Measurements from ENCODE around the gene ADAM33.

The ADAM33 gene

DNA sequence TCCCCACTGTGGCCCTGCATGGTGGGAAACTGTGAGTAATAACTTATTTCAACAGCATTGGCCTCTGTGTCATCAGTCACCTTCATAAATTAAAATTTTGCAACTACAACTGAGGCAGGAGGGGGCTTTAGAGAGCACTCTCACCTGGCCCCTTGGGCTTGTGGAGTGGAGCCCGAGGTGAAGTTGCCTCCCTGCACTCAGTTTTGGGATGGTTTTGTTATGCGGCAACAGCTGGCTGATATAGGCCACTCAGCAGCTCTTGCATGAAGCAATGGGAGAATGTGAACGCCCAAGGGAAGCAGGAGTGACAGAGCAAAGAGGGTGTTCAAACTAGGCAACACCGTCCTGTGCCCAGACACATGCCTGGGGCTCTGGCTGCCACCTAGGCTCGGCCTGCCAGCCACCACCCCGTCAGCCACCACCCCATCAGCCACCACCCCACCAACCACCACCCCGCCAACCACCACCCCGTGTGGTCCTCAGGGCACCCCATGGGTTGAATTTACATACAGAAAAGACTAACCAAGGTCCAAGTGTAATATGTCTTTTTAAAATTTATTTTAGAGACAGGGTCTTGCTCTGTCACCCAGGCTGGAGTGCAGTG lies 14.3 kb downstream of the ADAM33 start:
- ATAC-seq (no peak), DNase-seq (no peak)
- peak overlapping the region; percentile 74 to 87 for H3K27ac Mint-ChIP-seq
- H3K4me3 Mint-ChIP-seq: no peak overlapping the region
- peaks cover 78% of the 10 kb centered on the region for H3K27me3 Mint-ChIP-seq
- H3K4me1 Mint-ChIP-seq: peaks cover 39% of the 10 kb centered on the region
- H3K9me3 Mint-ChIP-seq: no peaks in the 10 kb centered on the region

- no peak overlapping the region for H3K27ac Mint-ChIP-seq
- H3K27me3 Mint-ChIP-seq: peaks cover 70% of the 10 kb centered on the region
- H3K4me1 Mint-ChIP-seq: peaks cover 45% of the 10 kb centered on the region
- no peak for DNase-seq
- no peak overlapping the region for H3K4me3 Mint-ChIP-seq
- ATAC-seq: no peak
- H3K9me3 Mint-ChIP-seq: no peaks in the 10 kb centered on the region
Measured at GRCh38 chr20:3663858-3664257, 18.0 kb downstream of the ADAM33 start.

GRCh38 chr20:3663031-3663701 lies 18.6 kb downstream of the ADAM33 start, which contains the start of gene GFRA4:
TSS of gene GFRA4 (minus strand) at chr20:3663399. CDS start at chr20:3663399, 0 bp downstream.
- no peaks in the 10 kb centered on the region for H3K9me3 Mint-ChIP-seq
- no peak within 1 kb of the TSS for H3K4me3 Mint-ChIP-seq
- no peak within 1 kb of the TSS for H3K27ac Mint-ChIP-seq
- peaks cover 49% of the 10 kb centered on the region for H3K4me1 Mint-ChIP-seq
- peaks cover 69% of the 10 kb centered on the region for H3K27me3 Mint-ChIP-seq
- no peak for ATAC-seq
- DNase-seq: no peak

GRCh38 chr20:3661814-3662665 lies 19.8 kb downstream of the ADAM33 start:
- Mint-ChIP-seq H3K4me1 (peaks cover 42% of the 10 kb centered on the region), H3K9me3 (no peaks in the 10 kb centered on the region), H3K27me3 (peaks cover 68% of the 10 kb centered on the region), H3K4me3 (no peak overlapping the region), H3K27ac (no peak overlapping the region)
- DNase-seq (no peak), ATAC-seq (no peak)

DNA sequence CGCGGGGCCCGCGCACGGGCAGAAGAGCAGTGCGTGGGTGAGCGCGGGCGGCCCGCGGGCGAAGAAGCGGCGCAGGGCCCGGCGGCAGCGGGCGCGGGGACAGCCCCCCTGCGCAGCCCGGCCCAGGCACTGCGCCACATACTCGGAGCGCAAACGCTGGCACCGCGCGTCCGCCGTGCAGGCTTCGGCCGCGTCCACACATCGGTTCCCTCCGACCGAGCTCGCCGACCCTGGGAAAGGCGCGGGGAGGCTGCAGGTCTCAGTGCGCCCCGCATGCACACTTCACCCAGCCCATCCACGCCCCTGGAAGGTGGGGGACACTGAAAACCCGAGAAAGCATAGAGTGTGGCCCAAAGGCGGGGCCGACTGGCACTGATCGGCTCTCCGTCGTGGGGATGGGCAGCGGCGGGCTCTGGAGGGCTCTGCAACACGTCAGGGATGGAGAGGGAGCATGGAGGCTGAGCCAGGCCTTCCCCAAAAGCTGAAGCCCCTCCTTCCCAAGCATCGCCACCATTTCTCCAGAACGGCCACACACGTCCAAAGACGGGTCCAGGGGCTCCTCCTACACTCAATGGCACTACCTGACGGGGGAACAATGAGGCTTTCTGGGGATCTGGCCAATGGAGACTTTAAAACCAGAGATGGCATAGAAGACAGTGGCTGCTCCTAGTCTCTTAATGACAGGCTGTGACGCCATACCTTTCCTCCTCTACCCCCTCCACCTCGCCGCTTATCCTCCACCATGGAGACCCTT lies 20.6 kb downstream of the ADAM33 start:
- Mint-ChIP-seq H3K9me3 (no peaks in the 10 kb centered on the region), H3K4me3 (no peak overlapping the region), H3K4me1 (peaks cover 34% of the 10 kb centered on the region), H3K27me3 (peaks cover 69% of the 10 kb centered on the region), H3K27ac (no peak overlapping the region)
- no peak for DNase-seq
- ATAC-seq: no peak

GRCh38 chr20:3660262-3661059 lies 21.3 kb downstream of the ADAM33 start:
- no peak for ATAC-seq
- Mint-ChIP-seq H3K9me3 (no peaks in the 10 kb centered on the region), H3K4me1 (peaks cover 27% of the 10 kb centered on the region), H3K27ac (no peak overlapping the region), H3K4me3 (no peak overlapping the region), H3K27me3 (peaks cover 69% of the 10 kb centered on the region)
- DNase-seq: peak in 1 of 2 donors; percentile 9

DNA sequence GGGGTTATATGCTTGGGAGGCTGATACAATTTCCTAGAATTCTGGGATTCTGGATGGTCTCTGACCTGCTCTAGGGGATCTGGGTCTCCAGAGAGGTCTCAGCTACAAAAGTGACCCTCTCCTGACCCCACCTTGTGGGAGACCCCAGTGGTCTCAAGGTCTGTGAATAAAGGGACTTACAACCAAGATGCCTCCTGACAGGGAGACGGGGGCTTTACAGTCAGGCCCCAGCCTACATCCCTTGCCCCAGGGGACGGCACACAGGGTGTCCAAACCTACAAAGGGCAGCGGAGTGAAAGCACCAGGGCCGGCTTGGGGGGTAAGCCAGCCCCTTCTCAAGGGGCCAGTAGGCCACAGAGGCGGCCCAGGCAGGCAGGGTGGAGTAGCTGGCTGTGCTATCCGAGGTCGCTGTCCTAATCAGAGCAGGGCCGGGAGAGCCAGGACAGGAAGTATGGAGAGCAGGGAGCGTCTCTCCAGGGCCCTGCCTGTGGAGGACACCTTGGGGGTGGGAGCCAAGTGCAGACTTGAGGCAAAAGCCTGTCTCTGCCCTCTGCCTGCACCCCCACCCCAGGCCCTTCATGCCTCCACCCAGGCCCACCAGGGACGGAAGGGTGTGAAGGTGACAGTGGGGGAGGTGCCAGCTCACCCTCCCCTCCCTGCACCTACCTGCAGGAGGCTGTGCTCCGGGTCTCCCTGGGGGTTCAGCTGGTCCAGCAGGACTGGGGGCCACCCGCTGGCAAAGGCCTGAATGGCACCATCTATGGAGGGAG lies 22.1 kb downstream of the ADAM33 start:
- DNase-seq: no peak
- Mint-ChIP-seq H3K27ac (no peak overlapping the region), H3K4me3 (no peak overlapping the region), H3K27me3 (peaks cover 66% of the 10 kb centered on the region), H3K9me3 (no peaks in the 10 kb centered on the region), H3K4me1 (peaks cover 19% of the 10 kb centered on the region)
- peak; percentile 39 for ATAC-seq

DNA sequence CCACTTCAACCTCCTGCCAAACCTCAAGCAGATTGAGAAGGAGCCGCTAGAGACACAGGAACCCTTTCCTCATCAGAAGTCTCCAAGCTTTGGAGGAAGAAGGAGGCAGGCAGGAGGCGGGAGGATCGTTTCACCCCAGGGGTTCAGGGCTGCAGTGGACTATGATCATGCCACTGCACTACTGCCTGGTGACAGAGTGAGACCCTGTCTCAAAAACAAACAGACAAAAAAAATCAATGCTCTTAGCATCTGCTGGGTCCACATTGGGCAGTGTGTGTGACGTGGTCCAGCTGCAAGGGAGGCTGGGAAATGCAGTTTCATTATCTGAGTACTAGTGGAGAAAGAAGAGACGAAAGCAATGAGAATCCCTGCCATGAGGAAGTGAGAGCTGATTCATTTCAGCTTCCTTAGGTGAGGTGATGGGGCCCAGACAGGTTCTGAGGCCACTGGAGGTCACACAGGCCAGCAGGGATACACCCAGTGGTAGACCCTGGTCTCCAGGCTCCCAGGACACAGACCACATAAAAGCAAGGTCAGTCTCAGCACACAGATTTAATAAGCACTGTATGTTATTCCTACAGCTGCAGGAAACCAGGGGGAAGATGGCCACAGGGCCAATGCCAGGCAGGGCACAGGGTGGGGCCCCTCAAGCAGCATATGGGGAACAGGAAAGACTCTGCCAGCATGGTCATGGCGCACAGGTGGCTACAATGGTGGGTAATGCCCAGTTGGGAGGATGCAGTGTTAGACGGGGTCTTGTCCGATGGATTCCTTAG lies 22.9 kb downstream of the ADAM33 start:
- DNase-seq (peak in 1 of 2 donors; percentile 50), ATAC-seq (peak; percentile 88)
- H3K4me3 Mint-ChIP-seq: peak overlapping the region in 1 of 2 donors; percentile 0

GRCh38 chr20:3658019-3658715 lies 23.6 kb downstream of the ADAM33 start:
- DNase-seq (no peak), ATAC-seq (no peak)
- Mint-ChIP-seq H3K27ac (no peak overlapping the region), H3K27me3 (peaks cover 52% of the 10 kb centered on the region), H3K9me3 (no peaks in the 10 kb centered on the region), H3K4me3 (no peak overlapping the region), H3K4me1 (peaks cover 17% of the 10 kb centered on the region)

More for the DNA sequence above, 22.9 kb downstream of the ADAM33 start:
- Mint-ChIP-seq H3K27ac (peak overlapping the region in 1 of 2 donors; percentile 51), H3K27me3 (peaks cover 58% of the 10 kb centered on the region), H3K9me3 (no peaks in the 10 kb centered on the region), H3K4me1 (peaks cover 17% of the 10 kb centered on the region)

GRCh38 chr20:3655131-3655405 lies 26.7 kb downstream of the ADAM33 start:
- no peak for ATAC-seq
- Mint-ChIP-seq H3K4me1 (peaks cover 16% of the 10 kb centered on the region), H3K27me3 (peaks cover 29% of the 10 kb centered on the region)

DNA sequence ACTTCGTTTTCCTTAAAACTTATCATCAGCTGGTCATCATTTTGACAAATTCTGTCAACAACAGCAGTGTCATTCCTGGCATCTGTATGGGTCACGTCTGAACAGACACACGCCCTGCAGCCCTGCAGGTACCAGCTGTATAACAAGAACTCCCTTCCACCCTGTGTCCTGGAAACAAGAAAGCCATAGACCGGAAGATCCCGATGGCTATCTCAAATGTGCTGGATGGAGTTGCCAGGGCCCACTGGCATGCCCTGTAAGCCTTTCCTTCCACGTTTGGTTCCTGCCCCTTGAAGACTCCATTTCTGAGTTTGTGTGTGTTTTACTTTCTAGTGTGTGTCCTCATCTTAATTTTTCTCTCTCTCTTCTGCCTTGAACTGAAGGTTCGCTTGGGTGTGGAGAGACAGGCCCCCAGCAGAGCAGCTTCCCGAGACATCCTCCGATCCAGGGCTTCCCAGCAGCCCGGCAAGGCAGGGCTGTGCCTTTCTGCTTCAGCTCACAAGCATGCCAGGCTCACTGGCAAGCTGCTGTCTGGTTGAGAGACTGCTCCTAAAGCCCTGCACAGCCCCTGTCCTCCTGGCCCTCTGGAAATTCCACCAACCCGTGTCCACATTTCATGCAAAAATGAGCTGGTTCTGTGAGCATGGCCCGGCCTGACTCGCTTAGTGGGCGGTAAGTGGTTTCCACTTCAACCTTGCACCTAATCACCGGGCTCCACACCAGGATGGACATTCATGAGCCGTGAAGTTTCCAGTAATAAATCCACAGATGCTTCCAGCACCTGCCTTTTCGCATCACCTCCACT lies 27.3 kb downstream of the ADAM33 start:
- no peaks in the 10 kb centered on the region for H3K9me3 Mint-ChIP-seq
- H3K27ac Mint-ChIP-seq: peak overlapping the region in 1 of 2 donors; percentile 88
- H3K4me3 Mint-ChIP-seq: no peak overlapping the region
- H3K4me1 Mint-ChIP-seq: peaks cover 11% of the 10 kb centered on the region
- DNase-seq (no peak), ATAC-seq (no peak)
- peaks cover 23% of the 10 kb centered on the region for H3K27me3 Mint-ChIP-seq

More at GRCh38 chr20:3655131-3655405, 26.7 kb downstream of the ADAM33 start:
- Mint-ChIP-seq H3K9me3 (no peaks in the 10 kb centered on the region), H3K27ac (peak overlapping the region in 1 of 2 donors; percentile 46), H3K4me3 (no peak overlapping the region)
- DNase-seq: no peak

DNA sequence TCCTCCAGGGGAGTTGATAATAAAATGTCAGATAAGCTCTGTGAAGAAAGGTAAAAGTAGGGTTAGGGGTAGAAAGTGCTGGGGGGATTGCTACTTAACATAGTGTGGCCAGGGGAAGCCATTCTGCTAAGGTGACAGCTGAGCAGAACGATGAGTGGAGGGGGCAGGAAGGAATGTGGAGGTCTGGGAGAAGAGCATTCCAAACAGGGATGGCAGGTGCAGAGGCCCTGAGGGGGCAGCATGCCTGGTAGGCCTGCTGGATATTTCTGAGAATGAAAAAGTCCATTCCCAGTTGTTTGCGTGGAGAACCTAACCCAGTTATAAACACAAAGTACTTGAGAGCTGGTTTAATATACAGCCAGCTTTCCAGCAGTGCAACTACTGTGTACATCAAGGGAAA lies 27.9 kb downstream of the ADAM33 start:
- Mint-ChIP-seq H3K27ac (peak overlapping the region in 1 of 2 donors; percentile 3), H3K27me3 (peaks cover 17% of the 10 kb centered on the region), H3K4me3 (no peak overlapping the region), H3K9me3 (no peaks in the 10 kb centered on the region), H3K4me1 (peaks cover 5% of the 10 kb centered on the region)
- ATAC-seq (no peak), DNase-seq (no peak)

Measured in stimulated activated naive CD8-positive, alpha-beta T cell treated with anti-CD3 and anti-CD28 coated beads, Interleukin-15, amount 100 ng/mL, for 72 hours (primary cell).